GM19351 (cell line): ENCODE measurements around the gene PFDN1.

Experiments used
- ATAC-seq: cut with Tn5 transposase; IDR thresholded peaks from one replicate; pipeline ENCODE4 v1.9.1; 2021; ENCODE audit warnings: mild to moderate bottlenecking, moderate library complexity; ENCODE audit not compliant: unreplicated experiment

The PFDN1 gene

GRCh38 chr5:140298183-140298601, 4.7 kb downstream of the PFDN1 start:
- ATAC-seq: no peak

GRCh38 chr5:140297283-140297682, 5.6 kb downstream of the PFDN1 start:
- ATAC-seq: no peak

- ATAC-seq: no peak
Measured at GRCh38 chr5:140296289-140296688, 6.6 kb downstream of the PFDN1 start.

- ATAC-seq: peak; percentile 48
Measured at GRCh38 chr5:140295414-140295813, 7.5 kb downstream of the PFDN1 start.

- ATAC-seq: no peak
Measured at GRCh38 chr5:140294753-140295152, 8.1 kb downstream of the PFDN1 start.

GRCh38 chr5:140293849-140294100, 9.1 kb downstream of the PFDN1 start:
- ATAC-seq: no peak

GRCh38 chr5:140293091-140293848, 9.6 kb downstream of the PFDN1 start:
- ATAC-seq: no peak

GRCh38 chr5:140292212-140293036, 10.5 kb downstream of the PFDN1 start:
- ATAC-seq: no peak

GRCh38 chr5:140287801-140288521, 14.9 kb downstream of the PFDN1 start:
- no peak for ATAC-seq

GRCh38 chr5:140286424-140286823, 16.5 kb downstream of the PFDN1 start:
- ATAC-seq: no peak

- ATAC-seq: no peak
Measured at GRCh38 chr5:140284013-140284412, 18.9 kb downstream of the PFDN1 start.

GRCh38 chr5:140282266-140282665, 20.6 kb downstream of the PFDN1 start:
- ATAC-seq: no peak

- no peak for ATAC-seq
Measured at GRCh38 chr5:140275837-140276236, 27.1 kb downstream of the PFDN1 start.

- no peak for ATAC-seq
Measured at GRCh38 chr5:140273401-140273877, 29.5 kb downstream of the PFDN1 start.

GRCh38 chr5:140270008-140270407, 32.9 kb downstream of the PFDN1 start:
- ATAC-seq: no peak

- ATAC-seq: no peak
Measured at GRCh38 chr5:140267559-140268018, 35.3 kb downstream of the PFDN1 start.

GRCh38 chr5:140267201-140267540, 35.7 kb downstream of the PFDN1 start:
- no peak for ATAC-seq

- no peak for ATAC-seq
Measured at GRCh38 chr5:140266471-140267200, 36.3 kb downstream of the PFDN1 start.

GRCh38 chr5:140265845-140266244, 37.1 kb downstream of the PFDN1 start:
- ATAC-seq: no peak

- no peak for ATAC-seq
Measured at GRCh38 chr5:140262839-140263238, 40.1 kb downstream of the PFDN1 start.

GRCh38 chr5:140262221-140262620, 40.7 kb downstream of the PFDN1 start:
- ATAC-seq: no peak
